HL-60/S4 treated with phorbol 12-myristate 13-acetate at 8.2 ng/mL for 4 days and 3 days (cell line): ENCODE data around the gene FBXW7.

ENCODE experiments used
- in situ Hi-C: fragments of 300-500 bp; cut with MboI; formaldehyde crosslinking; loops from 2 replicates; pipeline ENCODE4 v1.15.0; 2022; ENCODE audit warnings: low sequenced_read_pairs

The FBXW7 gene

GRCh38 chr4:152434011-152434410, 101.9 kb downstream of the FBXW7 start:
- in situ Hi-C loops, result no loop called here

DNA sequence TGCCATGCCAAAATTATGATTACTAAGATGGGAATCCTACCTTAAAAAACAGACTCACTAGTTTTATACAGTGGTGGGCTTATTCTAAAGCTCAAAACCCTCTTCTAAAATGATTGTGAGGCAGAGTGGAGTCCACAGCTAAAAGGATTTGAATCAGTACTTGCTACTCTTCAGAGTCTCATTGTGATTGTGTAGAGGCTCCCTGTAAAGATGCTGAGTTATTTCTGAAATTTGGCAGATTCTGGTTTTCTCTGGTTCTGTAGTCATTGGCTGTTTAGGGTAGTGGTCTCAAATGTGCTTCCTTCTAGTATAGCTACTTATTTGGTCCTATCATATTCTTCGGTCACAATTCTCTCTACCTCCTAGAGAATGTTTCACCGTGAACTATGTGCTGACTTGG, 104.1 kb downstream of the FBXW7 start:
- in situ Hi-C loops, result no loop called here

DNA sequence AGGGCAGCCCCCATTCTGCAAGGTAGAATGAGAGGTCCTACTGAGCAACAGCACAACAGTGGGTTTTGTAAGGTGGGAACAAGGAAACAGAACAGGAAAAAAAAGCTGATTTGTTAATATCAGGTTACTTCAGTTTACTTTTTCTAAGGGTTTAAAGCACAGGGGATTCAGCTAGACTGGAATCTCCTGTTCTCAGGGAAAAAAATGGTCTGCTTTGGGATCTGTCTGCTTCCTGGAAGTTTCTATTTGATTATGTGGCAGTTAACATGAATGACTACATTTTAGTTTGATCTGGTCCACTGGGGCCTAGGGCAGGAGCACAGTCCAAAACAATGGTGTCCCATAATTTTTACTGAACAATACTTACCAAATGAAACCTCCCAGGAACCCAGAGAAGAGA, 104.6 kb downstream of the FBXW7 start:
- in situ Hi-C loops, result no loop called here

GRCh38 chr4:152430507-152430906, 105.4 kb downstream of the FBXW7 start:
- in situ Hi-C loops, result no loop called here

GRCh38 chr4:152427981-152428380, 107.9 kb downstream of the FBXW7 start:
- in situ Hi-C loops, result no loop called here

DNA sequence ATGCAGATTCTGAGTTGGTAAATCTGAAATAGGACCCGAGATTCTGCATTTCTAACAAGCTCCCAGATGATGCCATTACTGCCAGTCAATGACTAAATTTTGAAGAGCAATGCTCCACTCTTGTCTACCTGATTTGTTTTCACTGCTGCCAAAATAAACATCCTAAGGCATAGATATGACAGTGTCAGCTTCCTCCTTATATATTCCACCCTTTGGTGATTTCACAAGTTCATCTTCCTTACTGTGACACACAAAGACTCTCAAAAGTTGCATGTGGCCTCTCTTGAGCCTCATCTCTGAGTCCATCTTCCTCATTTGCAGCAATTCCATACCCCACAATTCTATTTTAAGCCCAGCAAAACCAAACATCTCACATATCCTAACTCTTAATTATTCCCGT, 110.9 kb downstream of the FBXW7 start:
- in situ Hi-C loops, result no loop called here

- in situ Hi-C loops, result no loop called here
These were observed 111.5 kb downstream of the FBXW7 start for GRCh38 chr4:152424396-152424795.

GRCh38 chr4:152422817-152423320, 113.0 kb downstream of the FBXW7 start:
- in situ Hi-C loops, result no loop called here

DNA sequence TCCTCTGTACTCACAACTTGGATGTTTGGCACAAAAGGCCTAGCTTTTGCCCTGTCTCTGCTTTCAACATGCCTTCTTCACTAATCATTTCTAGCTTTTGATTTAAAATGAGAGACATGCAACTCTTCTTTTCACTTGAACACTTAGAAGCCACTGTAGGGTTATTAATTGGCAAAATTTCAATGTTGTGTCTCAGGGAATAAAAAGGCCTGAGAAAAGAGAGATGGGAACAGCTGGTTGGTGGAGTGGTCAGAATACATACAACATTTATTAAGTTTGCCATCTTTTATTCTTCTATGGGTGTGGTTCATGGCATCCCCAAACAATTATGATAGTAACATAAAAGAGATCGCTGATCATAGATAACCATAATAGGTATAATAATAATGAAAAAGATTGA, 114.3 kb downstream of the FBXW7 start:
- in situ Hi-C loops, result no loop called here

- in situ Hi-C loops, result no loop called here
These were observed 116.1 kb downstream of the FBXW7 start for GRCh38 chr4:152419809-152420208.

DNA sequence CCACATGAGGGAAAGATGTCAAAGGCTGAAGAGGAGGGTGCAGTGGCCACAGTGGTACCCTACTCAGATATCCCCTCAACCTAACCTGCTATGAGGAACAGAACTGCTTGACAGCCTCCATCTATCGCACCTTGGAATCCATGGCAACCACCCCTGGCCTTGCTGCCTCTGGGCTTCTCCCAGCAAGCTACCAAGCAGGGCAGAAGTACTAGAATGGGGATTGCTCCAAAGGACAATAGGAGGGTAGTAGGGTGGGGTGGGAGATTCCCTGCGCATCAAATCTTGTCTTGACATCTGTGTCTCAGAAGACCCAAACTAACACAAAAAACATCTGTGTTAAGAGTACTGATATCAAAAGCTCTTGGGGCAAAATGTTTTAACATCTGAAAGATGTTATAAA, 118.2 kb downstream of the FBXW7 start:
- in situ Hi-C loops, result no loop called here

- in situ Hi-C loops, result no loop called here
These were observed 119.9 kb downstream of the FBXW7 start for GRCh38 chr4:152415980-152416379.

DNA sequence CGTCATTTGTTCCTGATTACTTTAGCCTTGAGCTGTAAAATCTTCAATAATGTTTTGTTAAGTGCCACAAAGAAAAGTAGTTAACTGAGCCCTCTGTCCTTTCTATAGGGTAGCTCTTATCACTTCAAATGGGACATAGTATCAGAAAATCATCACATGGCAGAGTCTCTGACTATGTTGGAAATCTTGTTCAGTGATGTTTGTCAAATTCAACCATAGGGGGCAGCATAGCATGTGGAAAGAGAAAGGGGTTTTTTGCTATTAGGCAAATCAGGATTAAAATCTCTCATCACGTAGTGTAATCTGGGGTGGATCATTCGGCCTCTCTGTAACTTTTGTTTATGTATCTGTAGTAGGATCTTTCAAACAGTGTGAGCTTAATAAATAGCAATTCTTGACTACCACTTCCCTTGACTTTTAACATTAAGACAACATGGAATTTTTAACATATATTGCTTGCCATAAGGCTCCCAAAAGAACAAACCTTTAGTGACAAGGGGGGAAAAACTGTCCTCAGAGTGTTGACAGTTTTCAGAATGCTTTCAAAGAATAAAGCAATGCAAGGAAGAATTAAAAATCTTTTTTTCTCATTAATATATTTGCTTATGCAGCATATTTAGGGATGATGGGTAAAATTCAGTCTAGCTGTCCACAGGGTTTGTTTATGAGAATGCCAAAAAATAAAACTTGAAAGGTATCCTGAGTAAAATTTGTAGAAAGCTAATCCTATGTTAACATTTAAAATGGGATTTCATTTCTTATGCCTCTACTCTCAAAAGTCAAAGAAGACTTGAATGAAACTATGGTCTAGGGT, 127.2 kb downstream of the FBXW7 start:
- in situ Hi-C loops, result no loop called here

DNA sequence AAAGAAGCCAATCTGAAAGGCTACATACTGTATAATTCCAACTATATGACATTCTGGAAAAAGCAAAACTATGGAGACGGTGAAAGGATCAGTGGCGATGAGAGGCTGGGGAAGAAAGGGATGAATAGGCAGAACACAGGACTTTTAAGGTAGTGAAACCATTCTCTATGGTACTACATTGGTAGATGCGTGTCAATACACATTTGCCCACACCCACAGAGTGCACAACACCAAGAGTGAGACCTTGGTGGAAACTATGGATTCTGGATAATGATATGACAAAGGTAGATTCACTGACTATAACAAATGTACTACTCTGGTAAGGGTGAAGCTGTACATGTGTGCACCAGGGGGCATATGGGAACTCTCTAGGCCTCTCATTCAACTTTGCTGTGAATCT, 134.5 kb downstream of the FBXW7 start:
- in situ Hi-C loops, result no loop called here

DNA sequence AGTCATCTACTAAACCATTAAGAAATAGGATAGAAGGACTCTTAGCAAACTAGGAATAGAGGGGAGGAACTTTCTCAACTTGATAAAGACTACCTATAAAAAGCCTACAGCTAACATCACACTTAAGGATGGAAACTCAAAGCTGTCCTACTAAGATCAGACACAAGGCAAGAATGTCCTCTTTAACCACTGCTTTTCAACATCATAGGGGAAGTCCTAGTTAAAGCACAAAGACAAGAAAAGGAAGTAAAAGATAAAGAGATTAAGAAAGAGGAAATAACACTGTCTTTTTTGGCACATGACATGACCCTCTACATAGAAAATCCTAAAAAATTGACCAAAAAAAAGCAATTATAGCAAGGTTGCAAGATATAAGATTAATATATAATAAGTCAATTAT, 136.6 kb downstream of the FBXW7 start:
- in situ Hi-C loops, result no loop called here

GRCh38 chr4:152398060-152398459, 137.8 kb downstream of the FBXW7 start:
- in situ Hi-C loops, result no loop called here

DNA sequence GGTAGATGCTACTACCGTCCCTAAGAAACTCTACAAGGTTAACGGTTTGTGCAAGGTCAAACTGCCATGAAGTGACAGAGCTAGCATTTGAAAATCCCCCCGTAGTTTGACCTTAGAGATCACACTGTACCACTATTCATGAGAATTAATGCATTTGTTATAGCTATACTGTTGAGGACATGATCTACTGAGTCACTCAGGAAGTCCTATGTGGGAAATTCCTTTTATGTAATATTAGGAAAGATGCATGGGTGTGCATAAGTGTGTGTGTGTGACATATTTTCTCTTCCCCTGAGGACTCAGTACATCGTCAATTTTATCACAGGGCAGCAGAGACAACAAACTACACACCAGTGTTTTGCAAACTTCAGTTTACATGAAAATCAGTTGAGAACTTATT, 141.1 kb downstream of the FBXW7 start:
- in situ Hi-C loops, result no loop called here

- in situ Hi-C loops, result no loop called here
These were observed 143.8 kb downstream of the FBXW7 start for GRCh38 chr4:152392079-152392478.

GRCh38 chr4:152390216-152390615, 145.7 kb downstream of the FBXW7 start:
- in situ Hi-C loops, result no loop called here

DNA sequence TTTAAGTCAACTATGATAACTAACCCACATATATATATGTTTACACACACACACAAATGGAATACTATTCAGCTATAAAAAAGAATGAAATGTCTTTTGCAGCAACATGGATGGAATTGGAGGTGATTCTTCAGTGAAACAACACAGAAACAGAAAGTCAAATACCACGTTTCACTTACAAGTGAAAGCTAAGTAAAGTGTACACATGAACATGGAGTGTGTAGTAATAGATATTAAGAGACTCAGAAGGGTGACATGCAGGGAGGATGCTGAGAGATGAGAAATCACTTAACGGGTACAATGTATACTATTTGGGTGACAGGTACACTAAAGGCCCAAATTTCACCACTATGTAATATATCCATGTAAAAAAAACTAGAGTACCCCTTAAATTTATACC, 146.5 kb downstream of the FBXW7 start:
- in situ Hi-C loops, result no loop called here

DNA sequence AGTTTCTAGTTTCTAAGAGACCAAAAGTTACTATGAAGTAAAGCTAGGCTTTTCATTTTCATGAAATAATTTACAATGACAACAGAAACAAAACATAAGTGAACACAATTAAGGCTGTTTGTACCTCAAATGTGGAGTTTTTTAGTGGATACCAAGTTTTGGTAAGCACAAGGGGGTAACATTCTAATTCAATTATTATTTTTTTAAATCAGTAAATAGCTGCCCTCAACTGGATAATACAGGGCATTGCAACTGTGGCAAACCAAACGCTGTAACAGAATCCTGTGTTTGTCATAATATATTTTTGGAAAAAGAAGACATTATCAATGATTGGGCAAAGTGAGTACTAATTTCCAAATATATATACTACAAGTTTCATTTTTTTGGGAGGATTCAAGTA, 150.3 kb downstream of the FBXW7 start:
- in situ Hi-C loops, result no loop called here

GRCh38 chr4:152382057-152382785, 153.7 kb downstream of the FBXW7 start:
- in situ Hi-C loops, result no loop called here
